NCI-H1092 (cell line): Measurements from ENCODE around the gene PSMD13.
"Not testable (repeated sequence)": the region's sequence is repeated elsewhere in the genome, so short reads cannot be mapped to it uniquely, and the experiment has no call there.

Source experiments
- DNase-seq: peaks from one replicate; lab custom pipeline; 2025; lab: John Stamatoyannopoulos, UW

PSMD13 gene

GRCh38 chr11:250274-250673 is 13.5 kb downstream of the PSMD13 start:
- DNase-seq = no peak

- DNase-seq = no peak
These were observed 14.0 kb downstream of the PSMD13 start for GRCh38 chr11:250740-251299.

GRCh38 chr11:251550-251949 is 14.8 kb downstream of the PSMD13 start:
- no peak for DNase-seq

GRCh38 chr11:252666-253065 is 15.9 kb downstream of the PSMD13 start:
- DNase-seq = no peak

- no peak for DNase-seq
These were observed 16.5 kb downstream of the PSMD13 start for GRCh38 chr11:253160-253885.

GRCh38 chr11:253886-254270 is 17.1 kb downstream of the PSMD13 start:
- no peak for DNase-seq

- no peak for DNase-seq
These were observed 18.4 kb downstream of the PSMD13 start for GRCh38 chr11:255176-255575.

- no peak for DNase-seq
These were observed 19.0 kb downstream of the PSMD13 start for GRCh38 chr11:255816-256215.

- no peak for DNase-seq
These were observed 20.4 kb downstream of the PSMD13 start for GRCh38 chr11:256952-257737.

- no peak for DNase-seq
These were observed 21.2 kb downstream of the PSMD13 start for GRCh38 chr11:257766-258493.

GRCh38 chr11:259413-259812 is 22.6 kb downstream of the PSMD13 start:
- no peak for DNase-seq

- no peak for DNase-seq
These were observed 24.8 kb downstream of the PSMD13 start for GRCh38 chr11:261624-262023.

- DNase-seq = no peak
These were observed 30.1 kb downstream of the PSMD13 start for GRCh38 chr11:266676-267439.

- no peak for DNase-seq
These were observed 30.8 kb downstream of the PSMD13 start for GRCh38 chr11:267491-267994.

- DNase-seq = not testable (repeated sequence)
These were observed 32.0 kb downstream of the PSMD13 start for GRCh38 chr11:268716-269145.

- DNase-seq = no peak
These were observed 32.5 kb downstream of the PSMD13 start for GRCh38 chr11:269146-269890.

GRCh38 chr11:270451-271318 is 33.9 kb downstream of the PSMD13 start:
- DNase-seq = no peak

- DNase-seq = no peak
These were observed 34.5 kb downstream of the PSMD13 start for GRCh38 chr11:271319-271715.

- DNase-seq = no peak
These were observed 35.6 kb downstream of the PSMD13 start for GRCh38 chr11:272195-272930.
